ENCODE measurements around the gene GPRIN2.
"Not testable (repeated sequence)": the region's sequence is repeated elsewhere in the genome, so short reads cannot be mapped to it uniquely, and the experiment has no call there.

GPRIN2 gene

DNA sequence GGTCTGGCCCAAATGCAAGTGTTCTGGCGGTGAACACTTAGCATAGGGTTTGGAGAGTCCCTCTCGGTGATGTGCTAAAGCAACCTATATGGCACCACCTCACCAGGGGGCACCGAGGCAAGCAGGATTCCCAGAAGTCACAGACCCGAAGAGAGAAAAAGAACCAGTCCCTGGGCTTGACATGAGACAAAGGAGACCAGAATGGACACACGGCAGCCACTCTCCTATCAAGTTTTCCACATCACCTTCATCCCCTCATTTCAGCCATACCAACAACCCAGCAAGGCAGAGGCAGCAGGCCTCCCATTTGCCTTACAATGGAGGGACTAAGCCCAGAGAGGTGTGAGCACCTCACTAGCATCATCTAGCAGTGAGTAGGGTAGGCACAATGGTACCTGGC lies 19.7 kb downstream of the GPRIN2 start:
- Histone ChIP-seq H3K36me3 (ENCODE audit: control insufficient read depth in 1 of 2, insufficient read depth in 2 of 2, low read length in 2 of 2) (no peaks in the 10 kb centered on the region), H3K9me3 (ENCODE audit: control insufficient read depth in 1 of 2, low read length in 2 of 2) (no peaks in the 10 kb centered on the region), H3K4me3 (ENCODE audit: low read depth in 1 of 2, low read length in 2 of 2) (no peak overlapping the region), H3K4me1 (ENCODE audit: control insufficient read depth in 1 of 2, insufficient read depth in 2 of 2, low read length in 2 of 2) (peaks cover 15% of the 10 kb centered on the region in 2 donors), H3K9ac (ENCODE audit: low read depth in 1 of 2, low read length in 2 of 2) (no peak overlapping the region), H3K27ac (ENCODE audit: low read depth, low read length) (no peak overlapping the region), H3K27me3 (ENCODE audit: control insufficient read depth in 1 of 2, insufficient read depth in 2 of 2, low read length in 2 of 2) (peaks cover 0 to 5% of the 10 kb centered on the region in 2 donors)

DNA sequence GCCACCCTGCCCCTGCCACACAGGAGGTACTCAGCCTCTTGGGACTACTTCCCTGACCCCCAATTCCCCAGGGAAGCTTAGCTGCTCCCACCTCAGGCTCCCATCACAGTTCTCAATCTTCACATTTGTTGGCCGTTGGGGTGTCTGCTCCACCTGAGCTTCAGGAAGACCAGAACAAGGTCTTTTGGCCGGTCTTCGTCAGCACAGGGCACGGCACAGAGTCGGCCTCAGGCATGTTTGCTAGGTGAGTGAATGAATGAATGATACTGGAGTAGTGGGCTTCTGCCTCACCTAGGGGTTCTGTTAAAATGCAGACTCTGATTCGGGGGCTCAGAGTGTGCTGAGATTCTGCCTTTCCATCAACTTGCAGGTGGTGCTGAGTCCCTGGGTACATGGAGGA lies 20.3 kb downstream of the GPRIN2 start:
- Histone ChIP-seq H3K4me3 (ENCODE audit: low read depth in 1 of 2, low read length in 2 of 2) (no peak overlapping the region), H3K9me3 (ENCODE audit: control insufficient read depth in 1 of 2, low read length in 2 of 2) (no peaks in the 10 kb centered on the region), H3K27ac (ENCODE audit: low read depth, low read length) (no peak overlapping the region), H3K9ac (ENCODE audit: low read depth in 1 of 2, low read length in 2 of 2) (no peak overlapping the region), H3K27me3 (ENCODE audit: control insufficient read depth in 1 of 2, insufficient read depth in 2 of 2, low read length in 2 of 2) (peaks cover 0 to 5% of the 10 kb centered on the region in 2 donors), H3K4me1 (ENCODE audit: control insufficient read depth in 1 of 2, insufficient read depth in 2 of 2, low read length in 2 of 2) (peaks cover 15% of the 10 kb centered on the region in 2 donors), H3K36me3 (ENCODE audit: control insufficient read depth in 1 of 2, insufficient read depth in 2 of 2, low read length in 2 of 2) (no peaks in the 10 kb centered on the region)

DNA sequence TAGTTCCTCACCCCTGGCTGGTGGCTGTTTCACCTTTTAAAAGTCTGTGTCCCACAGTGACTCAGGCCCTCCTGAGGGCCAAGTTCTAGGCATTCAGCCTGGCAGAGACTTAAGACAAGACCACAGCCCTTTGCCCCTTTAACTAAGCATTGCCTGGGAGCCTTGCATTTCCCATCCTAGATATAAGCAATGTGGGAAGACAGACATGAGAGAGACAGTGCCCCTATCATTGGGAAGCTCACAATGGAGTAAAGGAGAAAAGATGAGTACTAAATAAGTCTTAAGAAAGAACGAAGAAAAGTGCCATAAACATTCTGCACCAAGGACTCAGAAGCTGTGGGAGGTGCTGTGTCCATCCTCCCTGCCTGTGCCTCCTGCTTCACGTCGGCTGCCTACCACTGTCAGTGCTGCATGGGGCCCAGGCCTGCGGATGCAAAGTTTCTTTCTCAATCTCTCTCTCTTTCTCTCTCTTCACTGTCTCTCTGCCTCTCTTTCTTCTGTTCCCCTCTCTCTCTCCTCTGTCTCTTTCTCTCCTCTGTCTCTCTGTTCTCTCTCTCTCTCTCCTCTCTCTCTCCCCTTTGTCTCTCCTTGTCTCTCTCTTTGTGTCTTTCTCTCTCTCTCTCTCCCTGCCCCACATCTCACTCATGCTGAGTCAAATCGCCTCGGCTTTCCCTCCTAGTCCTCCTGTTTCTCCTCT lies 21.5 kb downstream of the GPRIN2 start:
- Histone ChIP-seq H3K27ac (ENCODE audit: low read depth, low read length) (no peak overlapping the region), H3K9me3 (ENCODE audit: control insufficient read depth in 1 of 2, low read length in 2 of 2) (no peaks in the 10 kb centered on the region), H3K36me3 (ENCODE audit: control insufficient read depth in 1 of 2, insufficient read depth in 2 of 2, low read length in 2 of 2) (no peaks in the 10 kb centered on the region), H3K9ac (ENCODE audit: low read depth in 1 of 2, low read length in 2 of 2) (no peak overlapping the region), H3K27me3 (ENCODE audit: control insufficient read depth in 1 of 2, insufficient read depth in 2 of 2, low read length in 2 of 2) (peaks cover 0 to 3% of the 10 kb centered on the region in 2 donors), H3K4me1 (ENCODE audit: control insufficient read depth in 1 of 2, insufficient read depth in 2 of 2, low read length in 2 of 2) (peaks cover 5% of the 10 kb centered on the region in 2 donors), H3K4me3 (ENCODE audit: low read depth in 1 of 2, low read length in 2 of 2) (no peak overlapping the region)

DNA sequence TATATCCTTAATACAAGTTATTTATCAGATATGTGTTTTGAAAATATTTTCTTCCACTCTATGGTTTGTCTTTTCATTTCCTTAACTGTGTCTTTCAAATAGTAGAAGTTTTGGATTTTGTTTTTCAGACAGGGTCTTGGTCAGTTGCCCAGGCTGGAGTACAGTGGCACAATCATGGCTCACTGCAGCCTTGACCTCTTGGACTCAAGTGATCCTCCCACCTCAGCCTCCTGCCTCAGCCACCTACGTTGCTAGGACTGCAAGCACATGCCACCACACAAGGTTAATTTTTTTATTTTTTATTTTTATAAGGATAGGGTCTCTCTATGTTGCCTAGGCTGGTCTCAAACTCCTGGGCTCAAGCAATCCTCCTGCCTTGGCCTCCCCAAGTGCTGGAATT lies 24.2 kb downstream of the GPRIN2 start:
- not testable (repeated sequence) for H3K9me3 ChIP-seq (ENCODE audit: control insufficient read depth in 1 of 2, low read length in 2 of 2); H3K4me3 ChIP-seq (ENCODE audit: low read depth in 1 of 2, low read length in 2 of 2); H3K9ac ChIP-seq (ENCODE audit: low read depth in 1 of 2, low read length in 2 of 2); H3K4me1 ChIP-seq (ENCODE audit: control insufficient read depth in 1 of 2, insufficient read depth in 2 of 2, low read length in 2 of 2); H3K27me3 ChIP-seq (ENCODE audit: control insufficient read depth in 1 of 2, insufficient read depth in 2 of 2, low read length in 2 of 2); H3K36me3 ChIP-seq (ENCODE audit: control insufficient read depth in 1 of 2, insufficient read depth in 2 of 2, low read length in 2 of 2); H3K27ac ChIP-seq (ENCODE audit: low read depth, low read length)

DNA sequence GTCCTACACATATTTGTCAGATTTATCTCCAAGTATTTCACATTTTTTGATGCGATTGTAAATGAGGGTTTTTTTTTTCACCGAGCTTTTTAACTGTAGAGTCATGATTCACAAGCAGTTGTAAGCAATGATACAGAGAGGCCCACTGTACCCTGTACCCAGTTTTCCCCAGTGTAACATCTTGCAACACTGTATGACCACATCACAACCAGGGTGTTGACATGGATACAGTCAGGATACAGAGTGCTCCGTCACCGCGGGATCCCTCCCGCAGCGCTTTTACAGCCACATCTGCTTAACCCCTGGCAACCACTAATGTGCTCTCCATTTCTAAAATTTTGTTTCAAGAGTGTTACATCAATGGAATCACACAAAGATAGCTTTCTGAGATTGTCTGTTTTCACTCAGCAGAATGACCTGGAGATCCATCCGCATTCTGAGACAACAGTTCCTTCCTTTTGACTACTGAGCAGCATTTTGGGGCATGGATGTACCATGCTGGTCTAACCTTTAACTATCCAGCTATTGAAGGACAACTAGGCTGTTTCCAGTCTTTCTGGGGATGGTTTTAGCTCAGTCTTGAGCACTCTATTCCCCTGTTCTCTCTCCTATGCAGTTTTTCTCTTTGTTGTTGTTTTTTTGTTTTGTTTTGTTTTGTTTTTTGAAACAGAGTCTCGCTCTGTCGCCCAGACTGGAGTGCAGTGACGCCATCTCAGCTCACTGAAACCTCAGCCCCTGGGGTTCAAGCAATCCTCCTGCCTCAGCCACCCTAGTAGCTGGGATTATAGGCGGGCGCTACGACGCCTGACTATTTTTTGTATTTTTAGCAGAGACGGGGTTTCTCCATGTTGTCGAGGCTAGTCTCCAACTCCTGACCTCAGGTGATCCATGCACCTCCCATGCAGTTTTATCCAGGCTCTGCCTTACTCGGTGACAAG lies 25.9 kb downstream of the GPRIN2 start:
- H3K9ac ChIP-seq (ENCODE audit: low read depth in 1 of 2, low read length in 2 of 2), result no peak overlapping the region
- no peaks in the 10 kb centered on the region for H3K9me3 ChIP-seq (ENCODE audit: control insufficient read depth in 1 of 2, low read length in 2 of 2)
- H3K27ac ChIP-seq (ENCODE audit: low read depth, low read length), result no peak overlapping the region
- H3K36me3 ChIP-seq (ENCODE audit: control insufficient read depth in 1 of 2, insufficient read depth in 2 of 2, low read length in 2 of 2), result no peaks in the 10 kb centered on the region
- no peak overlapping the region for H3K4me3 ChIP-seq (ENCODE audit: low read depth in 1 of 2, low read length in 2 of 2)
- no peaks in the 10 kb centered on the region for H3K27me3 ChIP-seq (ENCODE audit: control insufficient read depth in 1 of 2, insufficient read depth in 2 of 2, low read length in 2 of 2)
- H3K4me1 ChIP-seq (ENCODE audit: control insufficient read depth in 1 of 2, insufficient read depth in 2 of 2, low read length in 2 of 2), result peaks cover 0 to 3% of the 10 kb centered on the region in 2 donors

GRCh38 chr10:46529742-46530141 lies 26.7 kb downstream of the GPRIN2 start:
- not testable (repeated sequence) for H3K27ac ChIP-seq (ENCODE audit: low read depth, low read length); H3K4me1 ChIP-seq (ENCODE audit: control insufficient read depth in 1 of 2, insufficient read depth in 2 of 2, low read length in 2 of 2); H3K9ac ChIP-seq (ENCODE audit: low read depth in 1 of 2, low read length in 2 of 2); H3K27me3 ChIP-seq (ENCODE audit: control insufficient read depth in 1 of 2, insufficient read depth in 2 of 2, low read length in 2 of 2); H3K4me3 ChIP-seq (ENCODE audit: low read depth in 1 of 2, low read length in 2 of 2); H3K36me3 ChIP-seq (ENCODE audit: control insufficient read depth in 1 of 2, insufficient read depth in 2 of 2, low read length in 2 of 2); H3K9me3 ChIP-seq (ENCODE audit: control insufficient read depth in 1 of 2, low read length in 2 of 2)

- Histone ChIP-seq H3K9ac (ENCODE audit: low read depth in 1 of 2, low read length in 2 of 2) (no peak overlapping the region), H3K27ac (ENCODE audit: low read depth, low read length) (no peak overlapping the region), H3K4me1 (ENCODE audit: control insufficient read depth in 1 of 2, insufficient read depth in 2 of 2, low read length in 2 of 2) (peaks cover 4 to 9% of the 10 kb centered on the region in 2 donors), H3K4me3 (ENCODE audit: low read depth in 1 of 2, low read length in 2 of 2) (no peak overlapping the region), H3K9me3 (ENCODE audit: control insufficient read depth in 1 of 2, low read length in 2 of 2) (no peaks in the 10 kb centered on the region), H3K36me3 (ENCODE audit: control insufficient read depth in 1 of 2, insufficient read depth in 2 of 2, low read length in 2 of 2) (no peaks in the 10 kb centered on the region), H3K27me3 (ENCODE audit: control insufficient read depth in 1 of 2, insufficient read depth in 2 of 2, low read length in 2 of 2) (no peaks in the 10 kb centered on the region)
Measured at GRCh38 chr10:46528675-46529615, 27.5 kb downstream of the GPRIN2 start.

GRCh38 chr10:46528171-46528671 lies 28.2 kb downstream of the GPRIN2 start:
- Histone ChIP-seq H3K9me3 (ENCODE audit: control insufficient read depth in 1 of 2, low read length in 2 of 2) (no peaks in the 10 kb centered on the region), H3K4me1 (ENCODE audit: control insufficient read depth in 1 of 2, insufficient read depth in 2 of 2, low read length in 2 of 2) (peaks cover 11 to 16% of the 10 kb centered on the region in 2 donors), H3K4me3 (ENCODE audit: low read depth in 1 of 2, low read length in 2 of 2) (no peak overlapping the region), H3K36me3 (ENCODE audit: control insufficient read depth in 1 of 2, insufficient read depth in 2 of 2, low read length in 2 of 2) (no peaks in the 10 kb centered on the region), H3K27me3 (ENCODE audit: control insufficient read depth in 1 of 2, insufficient read depth in 2 of 2, low read length in 2 of 2) (no peaks in the 10 kb centered on the region), H3K9ac (ENCODE audit: low read depth in 1 of 2, low read length in 2 of 2) (no peak overlapping the region), H3K27ac (ENCODE audit: low read depth, low read length) (no peak overlapping the region)

DNA sequence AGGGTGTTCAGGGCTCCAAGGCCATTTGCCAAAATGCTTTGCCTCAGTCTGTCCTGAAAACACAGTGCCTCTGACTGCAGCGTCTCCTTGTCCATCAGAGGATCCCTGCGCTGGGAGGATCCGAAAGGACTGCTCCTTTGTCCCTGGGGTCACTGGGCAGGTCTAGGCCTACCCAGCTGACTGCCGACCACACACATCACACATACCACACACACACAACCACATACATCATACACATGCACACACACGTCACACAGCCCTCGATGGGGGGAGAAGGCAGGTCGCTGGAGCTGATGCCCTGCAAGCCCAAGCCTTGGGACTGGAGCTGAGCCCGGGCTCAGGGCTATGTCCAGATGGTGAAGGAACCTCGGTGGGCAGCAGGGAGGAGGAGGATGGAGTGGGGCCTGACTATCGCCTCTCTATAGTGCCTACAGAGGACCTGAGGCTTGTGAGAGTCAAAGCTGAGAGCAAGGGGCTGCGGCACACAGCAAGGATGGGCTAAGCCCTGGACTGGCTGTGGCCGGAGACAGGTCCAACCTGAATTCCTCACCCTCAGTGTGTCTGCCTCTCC lies 29.1 kb downstream of the GPRIN2 start:
- H3K27ac ChIP-seq (ENCODE audit: low read depth, low read length), result no peak overlapping the region
- H3K9me3 ChIP-seq (ENCODE audit: control insufficient read depth in 1 of 2, low read length in 2 of 2), result no peaks in the 10 kb centered on the region
- no peak overlapping the region for H3K9ac ChIP-seq (ENCODE audit: low read depth in 1 of 2, low read length in 2 of 2)
- H3K27me3 ChIP-seq (ENCODE audit: control insufficient read depth in 1 of 2, insufficient read depth in 2 of 2, low read length in 2 of 2), result no peaks in the 10 kb centered on the region
- no peak overlapping the region for H3K4me3 ChIP-seq (ENCODE audit: low read depth in 1 of 2, low read length in 2 of 2)
- peaks cover 13 to 19% of the 10 kb centered on the region in 2 donors for H3K4me1 ChIP-seq (ENCODE audit: control insufficient read depth in 1 of 2, insufficient read depth in 2 of 2, low read length in 2 of 2)
- H3K36me3 ChIP-seq (ENCODE audit: control insufficient read depth in 1 of 2, insufficient read depth in 2 of 2, low read length in 2 of 2), result no peaks in the 10 kb centered on the region

All from duodenal mucosa (tissue), 2 donors.